HCT116 (cell line): ENCODE measurements around the gene IL17REL. TPM values are rescaled to one million over a fixed set of nuclear protein-coding genes. Genes with fewer than 3 reads are reported as not detected.

Experiments
- ATAC-seq: fragments of 200-7000 bp; cut with Tn5 transposase; 2 replicates; pipeline ENCODE4 v1.9.1; 2020; ENCODE audit warnings: mild to moderate bottlenecking, moderate library complexity
- BruUV-seq: library from RNA; stranded (reverse); fragments of 400-500 nt; replicated peaks from 2 replicates; lab custom pipeline; 2021; lab: Mats Ljungman, UMichigan
- CTCF ChIA-PET: fragments of 300-600 bp; sonication (Branson Sonifier 250); formaldehyde crosslinking; loops from one replicate; lab custom pipeline; 2021; ENCODE audit warnings: antibody characterized with exemption; lab: Charles Lee
- POLR2A ChIA-PET: fragments of 300-600, 350-600 bp; sonication (Branson Sonifier 250); formaldehyde crosslinking; loops from one replicate; lab custom pipeline; 2021; ENCODE audit warnings: antibody characterized with exemption; lab: Charles Lee
- RAD21 ChIA-PET, 2 experiments: fragments of 300-600 bp; sonication (Branson Sonifier 250); formaldehyde crosslinking; loops; one replicate each; lab custom pipeline; 2023; ENCODE audit warnings: low total read pairs in 2 of 2; ENCODE audit not compliant: uncharacterized antibody in 2 of 2, unreplicated experiment in 2 of 2, low non-redundant PET in 1 of 2; lab: Charles Lee
- DNase-seq: peaks from one replicate; pipeline ENCODE4 v3.0.0-alpha.2; 2010; ENCODE audit warnings: low read depth, low spot score
- H2AFZ ChIP-seq: fragments of 200-600 bp; shearing (Covaris generic), sonication (generic); 2 replicates; pipeline ENCODE4 v1.6.1; 2017; ENCODE audit warnings: low read depth, mixed run types, mixed read lengths, antibody characterized with exemption, low read length; ENCODE audit not compliant: poor library complexity, severe bottlenecking
- H3K27ac ChIP-seq: 2 replicates; pipeline ENCODE4 v1.5.1; 2012; ENCODE audit warnings: low read depth, low read length
- H3K27me3 ChIP-seq: fragments of 200-600 bp; sonication (generic); 2 replicates; pipeline ENCODE4 v1.6.1; 2016; ENCODE audit warnings: mixed run types, low read length, mixed read lengths; ENCODE audit not compliant: insufficient read depth
- H3K36me3 ChIP-seq, 2 experiments: fragments of 200-500 bp in 1 of 2; fragments of 200-600 bp in 1 of 2; sonication (Bioruptor generic) in 1 of 2; sonication (generic) in 1 of 2; 2 replicates each; pipeline versions ENCODE4 v1.5.1 to v1.6.1; 2014 to 2016; ENCODE audit warnings: low read length in 2 of 2, inconsistent platforms in 1 of 2, mixed read lengths in 1 of 2, mixed run types in 1 of 2; ENCODE audit not compliant: insufficient read depth in 2 of 2, control insufficient read depth in 1 of 2
- H3K4me1 ChIP-seq, 2 experiments: fragments of 200-600 bp in 1 of 2; sonication (generic) in 1 of 2; 2 replicates each; pipeline versions ENCODE4 v1.5.1 to v1.6.1; 2012 to 2017; ENCODE audit warnings: low read length in 2 of 2, inconsistent platforms in 1 of 2, mild to moderate bottlenecking in 1 of 2, mixed read lengths in 1 of 2, mixed run types in 1 of 2, moderate library complexity in 1 of 2; ENCODE audit not compliant: insufficient read depth in 2 of 2, control insufficient read depth in 1 of 2
- H3K4me2 ChIP-seq: fragments of 200-600 bp; sonication (generic); 2 replicates; pipeline ENCODE4 v1.6.1; 2017; ENCODE audit warnings: mixed run types, low read length, mixed read lengths
- H3K4me3 ChIP-seq, 2 experiments: fragments of 200-600 bp in 1 of 2; sonication (generic) in 1 of 2; replicated peaks in 1 of 2; 2 replicates each; pipeline ENCODE4 v1.5.1; 2011 to 2016; ENCODE audit warnings: low read length in 2 of 2, control low read depth in 1 of 2, low read depth in 1 of 2, mild to moderate bottlenecking in 1 of 2, mixed read lengths in 1 of 2, mixed run types in 1 of 2
- H3K79me2 ChIP-seq: fragments of 200-600 bp; sonication (generic); 2 replicates; pipeline ENCODE4 v1.6.1; 2017; ENCODE audit warnings: mild to moderate bottlenecking, mixed run types, low read length, moderate library complexity, mixed read lengths; ENCODE audit not compliant: insufficient read depth
- H3K9ac ChIP-seq: fragments of 200-600 bp; sonication (generic); 2 replicates; pipeline ENCODE4 v1.6.1; 2016; ENCODE audit warnings: low read length, mixed read lengths
- H3K9me2 ChIP-seq: fragments of 200-600 bp; sonication (generic), shearing (Covaris generic); 2 replicates; pipeline ENCODE4 v1.6.1; 2017; ENCODE audit warnings: mixed run types, mild to moderate bottlenecking, moderate library complexity; ENCODE audit not compliant: insufficient read depth
- H3K9me3 ChIP-seq, 2 experiments: fragments of 200-500 bp in 1 of 2; fragments of 200-600 bp in 1 of 2; sonication (Bioruptor generic) in 1 of 2; sonication (generic) in 1 of 2; 2 replicates each; pipeline ENCODE4 v1.6.1; 2014 to 2017; ENCODE audit warnings: low read length in 2 of 2, mixed read lengths in 2 of 2, inconsistent platforms in 1 of 2, low read depth in 1 of 2, mild to moderate bottlenecking in 1 of 2, mixed run types in 1 of 2, moderate library complexity in 1 of 2; ENCODE audit not compliant: control insufficient read depth in 1 of 2, insufficient read depth in 1 of 2
- H4K20me1 ChIP-seq: fragments of 200-600 bp; sonication (generic), shearing (Covaris generic); 2 replicates; pipeline ENCODE4 v1.6.1; 2017; ENCODE audit warnings: mixed run types, mild to moderate bottlenecking, moderate library complexity; ENCODE audit not compliant: insufficient read depth
- ATF3 ChIP-seq: IDR thresholded peaks from 2 replicates; pipeline ENCODE4 v1.6.1; 2012
- CBX3 ChIP-seq: IDR thresholded peaks from 2 replicates; pipeline ENCODE4 v1.6.1; 2012; ENCODE audit warnings: low read depth
- CEBPB ChIP-seq: IDR thresholded peaks from 2 replicates; pipeline ENCODE4 v1.6.1; 2012; ENCODE audit warnings: low read depth
- EGR1 ChIP-seq: IDR thresholded peaks from 2 replicates; pipeline ENCODE4 v1.6.1; 2012; ENCODE audit warnings: low read depth
- ELF1 ChIP-seq: IDR thresholded peaks from 2 replicates; pipeline ENCODE4 v1.6.1; 2012; ENCODE audit warnings: low read depth, borderline replicate concordance
- EZH2 ChIP-seq: fragments of 200-600 bp; sonication (generic); IDR thresholded peaks from 2 replicates; pipeline ENCODE4 v1.6.1; 2017; ENCODE audit warnings: antibody characterized with exemption, mixed run types
- JUND ChIP-seq: IDR thresholded peaks from 2 replicates; pipeline ENCODE4 v1.6.1; 2012
- MAX ChIP-seq: IDR thresholded peaks from 2 replicates; pipeline ENCODE4 v1.6.1; 2012
- POLR2A ChIP-seq: IDR thresholded peaks from 2 replicates; pipeline ENCODE4 v1.7.0; 2011; ENCODE audit warnings: borderline replicate concordance; ENCODE audit not compliant: insufficient read depth, insufficient read length; ENCODE audit errors: extremely low read depth
- POLR2AphosphoS5 ChIP-seq: IDR thresholded peaks from 2 replicates; pipeline ENCODE4 v1.6.1; 2011; ENCODE audit warnings: mild to moderate bottlenecking, low read depth, low read length, moderate library complexity
- RAD21 ChIP-seq: IDR thresholded peaks from 2 replicates; pipeline ENCODE4 v1.6.1; 2012; ENCODE audit warnings: low read depth, mild to moderate bottlenecking
- SP1 ChIP-seq: IDR thresholded peaks from 2 replicates; pipeline ENCODE4 v1.6.1; 2012; ENCODE audit warnings: low read depth
- YY1 ChIP-seq: IDR thresholded peaks from 2 replicates; pipeline ENCODE4 v1.6.1; 2011; ENCODE audit warnings: low read length, low read depth, moderate library complexity, mild to moderate bottlenecking; ENCODE audit not compliant: insufficient replicate concordance; ENCODE audit errors: extremely low read depth
- ZFX ChIP-seq: fragments of 450-650 bp; IDR thresholded peaks from 2 replicates; pipeline ENCODE4 v1.6.1; 2017
- ZNF274 ChIP-seq: fragments of 200-500 bp; sonication (Bioruptor generic); IDR thresholded peaks from 2 replicates; pipeline ENCODE4 v1.6.1; 2014; ENCODE audit warnings: mild to moderate bottlenecking, low read depth, low read length, inconsistent platforms
- intact Hi-C: fragments of 100-400 bp; cut with micrococcal nuclease; formaldehyde crosslinking; loops from 2 replicates; pipeline ENCODE4 v1.10.0; 2022
- total RNA-seq: library from RNA; stranded (reverse); gene quantifications from one replicate; pipeline ENCODE4 v1.2.1, GENCODE V29; 2021; ENCODE audit not compliant: unreplicated experiment
- TF ChIP-seq, protein P1 (sequence below): IDR thresholded peaks from 2 replicates; pipeline ENCODE4 v1.6.1; 2011; ENCODE audit warnings: mild to moderate bottlenecking, low read length, moderate library complexity; ENCODE audit not compliant: insufficient replicate concordance; ENCODE audit errors: extremely low read depth

IL17REL gene
- total RNA-seq, 1 experiment from 2014 or later = not detected

DNA sequence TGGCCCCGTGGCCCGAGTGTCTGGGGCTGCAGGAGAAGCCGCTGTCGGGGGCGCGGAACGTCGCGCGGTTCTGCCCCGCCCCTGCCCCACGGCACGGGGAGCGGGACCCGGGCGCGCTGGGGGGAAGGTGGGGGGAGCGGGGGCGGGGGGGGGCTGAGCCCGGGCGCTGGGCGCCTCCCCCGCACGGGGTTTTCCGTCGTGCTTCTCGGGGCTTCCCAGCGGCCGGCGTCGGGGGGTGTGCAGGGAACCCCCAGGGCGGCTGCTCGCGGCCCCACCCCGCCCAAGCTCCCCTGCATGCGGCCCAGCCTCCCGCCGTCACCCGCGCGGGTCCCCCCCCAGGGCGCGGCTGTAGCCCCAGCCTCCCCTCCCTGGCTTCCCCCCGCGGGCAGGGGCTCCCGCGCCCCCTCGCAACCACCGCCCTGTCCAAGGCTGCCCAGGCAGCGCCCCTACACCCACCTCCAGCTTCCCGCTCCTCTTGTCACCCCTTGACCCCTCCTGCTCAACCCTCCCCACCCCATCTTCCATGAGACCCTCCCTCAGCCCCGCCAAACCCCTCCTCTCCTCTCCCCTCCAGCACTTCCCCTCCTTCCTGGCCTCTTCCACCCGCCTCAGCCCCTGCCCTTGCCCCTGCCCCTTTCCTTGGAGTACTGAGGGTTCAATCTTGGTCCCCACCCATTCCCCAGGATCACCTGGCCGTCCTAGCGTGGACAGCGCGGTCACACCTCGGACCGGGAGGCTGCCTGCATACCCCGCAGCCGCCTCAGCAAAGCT lies 1.7 kb downstream of the IL17REL start:
- no peak for ATAC-seq
- Histone ChIP-seq H3K36me3 (no peaks in the 10 kb centered on the region), H3K4me3 (no peak overlapping the region), H3K9me2 (no peaks in the 10 kb centered on the region)
- CTCF ChIA-PET = no interaction called here
- no peak for DNase-seq
- intact Hi-C loops = no loop called here
- BruUV-seq = no TSS peak
- TF ChIP-seq EZH2 (no peak), ZFX (no peak), MAX (no peak), POLR2A (no peak), CEBPB (no peak), YY1 (no peak), CBX3 (no peak), ATF3 (no peak), POLR2AphosphoS5 (no peak), ZNF274 (no peak), ELF1 (no peak), SP1 (no peak), EGR1 (no peak), RAD21 (no peak), JUND (no peak)
- TF ChIP-seq, protein P1, sequence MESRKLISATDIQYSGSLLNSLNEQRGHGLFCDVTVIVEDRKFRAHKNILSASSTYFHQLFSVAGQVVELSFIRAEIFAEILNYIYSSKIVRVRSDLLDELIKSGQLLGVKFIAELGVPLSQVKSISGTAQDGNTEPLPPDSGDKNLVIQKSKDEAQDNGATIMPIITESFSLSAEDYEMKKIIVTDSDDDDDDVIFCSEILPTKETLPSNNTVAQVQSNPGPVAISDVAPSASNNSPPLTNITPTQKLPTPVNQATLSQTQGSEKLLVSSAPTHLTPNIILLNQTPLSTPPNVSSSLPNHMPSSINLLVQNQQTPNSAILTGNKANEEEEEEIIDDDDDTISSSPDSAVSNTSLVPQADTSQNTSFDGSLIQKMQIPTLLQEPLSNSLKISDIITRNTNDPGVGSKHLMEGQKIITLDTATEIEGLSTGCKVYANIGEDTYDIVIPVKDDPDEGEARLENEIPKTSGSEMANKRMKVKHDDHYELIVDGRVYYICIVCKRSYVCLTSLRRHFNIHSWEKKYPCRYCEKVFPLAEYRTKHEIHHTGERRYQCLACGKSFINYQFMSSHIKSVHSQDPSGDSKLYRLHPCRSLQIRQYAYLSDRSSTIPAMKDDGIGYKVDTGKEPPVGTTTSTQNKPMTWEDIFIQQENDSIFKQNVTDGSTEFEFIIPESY = no peak
- TF ChIP-seq, all 23 proteins: peak for 0
- Histone ChIP-seq H3K27me3 (no peaks in the 10 kb centered on the region), H3K27ac (no peak overlapping the region), H3K4me2 (no peak overlapping the region), H3K9me3 (no peaks in the 10 kb centered on the region), H4K20me1 (no peaks in the 10 kb centered on the region), H3K79me2 (no peaks in the 10 kb centered on the region), H2AFZ (no peak overlapping the region), H3K9ac (no peak overlapping the region), H3K4me1 (no peaks in the 10 kb centered on the region)
- POLR2A ChIA-PET = no interaction called here
- RAD21 ChIA-PET = no interaction called here
